Vagina (tissue), 2 donors: ENCODE results near the gene DACH1. TPM values are rescaled to one million over a fixed set of nuclear protein-coding genes. Genes with fewer than 3 reads are reported as not detected.

Source experiments
- DNase-seq, 2 donors: peaks; one replicate each; pipeline ENCODE4 v3.0.0-alpha.2; 2017; ENCODE audit errors: extremely low spot score in 2 of 2
- H3K27ac ChIP-seq: fragments of 200-600 bp; sonication (generic); one replicate; pipeline ENCODE4 v1.5.1; 2019
- H3K27me3 ChIP-seq: fragments of 200-600 bp; sonication (generic); one replicate; pipeline ENCODE4 v1.5.1; 2019
- H3K36me3 ChIP-seq, 2 donors: fragments of 200-600 bp; sonication (generic); one replicate each; pipeline ENCODE4 v1.5.1; 2017 to 2019
- H3K4me1 ChIP-seq: fragments of 200-600 bp; sonication (generic); one replicate; pipeline ENCODE4 v1.5.1; 2019
- H3K4me3 ChIP-seq, 2 donors: fragments of 200-600 bp; sonication (generic); 1 replicate in 1 of 2; 2 replicates in 1 of 2; pipeline ENCODE4 v1.5.1; 2016 to 2019
- H3K9me3 ChIP-seq: fragments of 200-600 bp; sonication (generic); one replicate; pipeline ENCODE4 v1.5.1; 2019
- CTCF ChIP-seq, 3 experiments: fragments of 450-650 bp in 2 of 3; fragments of 200-600 bp in 1 of 3; sonication (generic) in 1 of 3; IDR thresholded peaks; one replicate each; pipeline ENCODE4 v1.5.1; 2017 to 2019; ENCODE audit warnings: antibody characterized with exemption in 3 of 3, mild to moderate bottlenecking in 2 of 3, moderate library complexity in 2 of 3
- POLR2A ChIP-seq, 2 donors: fragments of 450-650 bp; IDR thresholded peaks; one replicate each; pipeline ENCODE4 v1.6.1; 2017; ENCODE audit warnings: antibody characterized with exemption in 2 of 2, mild to moderate bottlenecking in 2 of 2, moderate library complexity in 2 of 2
- POLR2AphosphoS5 ChIP-seq, 2 donors: sonication (generic); formaldehyde crosslinking; IDR thresholded peaks; one replicate each; pipeline ENCODE4 v1.9.0; 2017; ENCODE audit warnings: antibody characterized with exemption in 2 of 2, mild to moderate bottlenecking in 2 of 2, low read depth in 1 of 2; ENCODE audit not compliant: insufficient read depth in 1 of 2
- intact Hi-C: fragments of 100-400 bp; cut with DNase I; formaldehyde crosslinking; loops from one replicate; pipeline ENCODE4 v1.15.1; 2023
- total RNA-seq: library from RNA; depleted of rRNA; stranded (reverse); fragments of >200 nt; gene quantifications from one replicate; pipeline ENCODE4 v1.2.3, GENCODE V29; 2016

The DACH1 gene
- total RNA-seq, 1 donor from 2014 or later: 7.9 TPM

- no peak for TF ChIP-seq POLR2A (IDR thresholded peaks at IDR 0.05)
- TF ChIP-seq CTCF (IDR thresholded peaks at IDR 0.05): no peak
- TF ChIP-seq POLR2AphosphoS5 (IDR thresholded peaks at IDR 0.05; ENCODE audit: insufficient read depth in 1 of 2, low read depth in 1 of 2): no peak
- Histone ChIP-seq H3K4me3 (no peak overlapping the region), H3K4me1 (no peaks in the 10 kb centered on the region), H3K27me3 (no peaks in the 10 kb centered on the region), H3K27ac (no peak overlapping the region), H3K36me3 (no peaks in the 10 kb centered on the region), H3K9me3 (no peaks in the 10 kb centered on the region)
- DNase-seq: no peak
- intact Hi-C loops: no loop called here
Measured at GRCh38 chr13:71799324-71799723, 67.7 kb downstream of the DACH1 start.

GRCh38 chr13:71798707-71799106, 68.3 kb downstream of the DACH1 start:
- TF ChIP-seq CTCF (IDR thresholded peaks at IDR 0.05) (no peak), POLR2AphosphoS5 (IDR thresholded peaks at IDR 0.05; ENCODE audit: insufficient read depth in 1 of 2, low read depth in 1 of 2) (no peak), POLR2A (IDR thresholded peaks at IDR 0.05) (no peak)

GRCh38 chr13:71797517-71797916, 69.5 kb downstream of the DACH1 start:
- Histone ChIP-seq H3K9me3 (no peaks in the 10 kb centered on the region), H3K27ac (no peak overlapping the region), H3K36me3 (no peaks in the 10 kb centered on the region), H3K27me3 (no peaks in the 10 kb centered on the region), H3K4me3 (no peak overlapping the region), H3K4me1 (no peaks in the 10 kb centered on the region)
- intact Hi-C loops: no loop called here
- no peak for TF ChIP-seq POLR2A (IDR thresholded peaks at IDR 0.05)
- no peak for TF ChIP-seq CTCF (IDR thresholded peaks at IDR 0.05)
- no peak for DNase-seq

More at GRCh38 chr13:71798707-71799106, 68.3 kb downstream of the DACH1 start:
- H3K27me3 ChIP-seq: no peaks in the 10 kb centered on the region
- no peaks in the 10 kb centered on the region for H3K4me1 ChIP-seq
- no peak overlapping the region for H3K27ac ChIP-seq
- no peaks in the 10 kb centered on the region for H3K9me3 ChIP-seq
- no peak for DNase-seq
- no peak overlapping the region for H3K4me3 ChIP-seq
- H3K36me3 ChIP-seq: no peaks in the 10 kb centered on the region
- intact Hi-C loops: no loop called here

GRCh38 chr13:71789693-71790329, 77.2 kb downstream of the DACH1 start:
- no peak overlapping the region for H3K4me3 ChIP-seq
- H3K27me3 ChIP-seq: no peaks in the 10 kb centered on the region
- H3K36me3 ChIP-seq: no peaks in the 10 kb centered on the region
- no peak overlapping the region for H3K27ac ChIP-seq
- no peak for TF ChIP-seq CTCF (IDR thresholded peaks at IDR 0.05)
- no peak for TF ChIP-seq POLR2AphosphoS5 (IDR thresholded peaks at IDR 0.05; ENCODE audit: insufficient read depth in 1 of 2, low read depth in 1 of 2)
- TF ChIP-seq POLR2A (IDR thresholded peaks at IDR 0.05): no peak
- no peaks in the 10 kb centered on the region for H3K4me1 ChIP-seq
- intact Hi-C loops: no loop called here
- H3K9me3 ChIP-seq: no peaks in the 10 kb centered on the region
- no peak for DNase-seq

GRCh38 chr13:71789037-71789436, 78.0 kb downstream of the DACH1 start:
- no peak for TF ChIP-seq POLR2A (IDR thresholded peaks at IDR 0.05)
- TF ChIP-seq CTCF (IDR thresholded peaks at IDR 0.05): no peak
- no peak for TF ChIP-seq POLR2AphosphoS5 (IDR thresholded peaks at IDR 0.05; ENCODE audit: insufficient read depth in 1 of 2, low read depth in 1 of 2)
- intact Hi-C loops: no loop called here
- no peak for DNase-seq
- no peaks in the 10 kb centered on the region for H3K4me1 ChIP-seq
- H3K4me3 ChIP-seq: no peak overlapping the region
- H3K27me3 ChIP-seq: no peaks in the 10 kb centered on the region
- no peaks in the 10 kb centered on the region for H3K36me3 ChIP-seq
- no peak overlapping the region for H3K27ac ChIP-seq
- H3K9me3 ChIP-seq: no peaks in the 10 kb centered on the region
